Measurements from ENCODE around the gene PROSER1. TPM values are rescaled to one million over a fixed set of nuclear protein-coding genes. Genes with fewer than 3 reads are reported as not detected.
"Not testable (repeated sequence)": the region's sequence is repeated elsewhere in the genome, so short reads cannot be mapped to it uniquely, and the experiment has no call there.

Gene PROSER1
- total and polyA plus RNA-seq, 10 of the 15 experiments (the other 5 are each of a cell fraction or from before 2014, with no cell fraction given), result 14.3 to 66.0 (median 26.9) TPM

- RAD21 ChIA-PET (ENCODE audit: unreplicated experiment), result no interaction called here
Measured at GRCh38 chr13:39012608-39013007, 25.3 kb downstream of the PROSER1 start.

GRCh38 chr13:39006371-39007111 is 31.3 kb downstream of the PROSER1 start:
- 89% methylated on average over 18 of the region's 29 CpGs for WGBS (ENCODE audit: insufficient coverage, insufficient replicate concordance, low lambda C conversion rate, missing lambda C conversion rate)
- RAD21 ChIA-PET (ENCODE audit: unreplicated experiment); H3K4me1 ChIP-seq (ENCODE audit: control insufficient read depth, insufficient read depth, low read length); H3K9me3 ChIP-seq (replicated peaks; ENCODE audit: control insufficient read depth, insufficient read depth, low read length); H4K20me1 ChIP-seq (ENCODE audit: control insufficient read depth, insufficient read depth); H3K9ac ChIP-seq (ENCODE audit: control insufficient read depth, insufficient read depth, low read length); SMC1A ChIA-PET (ENCODE audit: uncharacterized antibody, unreplicated experiment); H3K36me3 ChIP-seq (ENCODE audit: control insufficient read depth in 2 of 2, insufficient read depth in 2 of 2, low read length in 1 of 2); H2AFZ ChIP-seq (ENCODE audit: control insufficient read depth, low read depth, low read length); POLR2A ChIA-PET; H3K79me2 ChIP-seq (ENCODE audit: control insufficient read depth, insufficient read depth, low read length); intact Hi-C loops (cut with micrococcal nuclease; ENCODE audit: unreplicated experiment); in situ Hi-C loops (cut with MboI); ATAC-seq; CTCF ChIA-PET; H3K27me3 ChIP-seq (replicated peaks in 1 of 2; ENCODE audit: control insufficient read depth in 2 of 2, insufficient read depth in 2 of 2, low read length in 1 of 2); H3K4me3 ChIP-seq; H3K27ac ChIP-seq (ENCODE audit: control insufficient read depth, insufficient read depth); FAIRE-seq; DNase-seq (ENCODE audit: low read depth, low spot score); H3K4me2 ChIP-seq (ENCODE audit: control insufficient read depth, insufficient read depth); BruUV-seq (replicated peaks): not testable (repeated sequence)

More at GRCh38 chr13:39012608-39013007, 25.3 kb downstream of the PROSER1 start:
- H2AFZ ChIP-seq (ENCODE audit: control insufficient read depth, low read depth, low read length), result no peak overlapping the region
- CTCF ChIA-PET, result no interaction called here
- FAIRE-seq (no peak), ATAC-seq (no peak), DNase-seq (ENCODE audit: low read depth, low spot score) (no peak)
- intact Hi-C loops (cut with micrococcal nuclease; ENCODE audit: unreplicated experiment) (no loop called here), in situ Hi-C loops (cut with MboI) (no loop called here)
- POLR2A ChIA-PET, result no interaction called here
- H3K4me1 ChIP-seq (ENCODE audit: control insufficient read depth, insufficient read depth, low read length), result no peaks in the 10 kb centered on the region
- peaks cover 17 to 41% of the 10 kb centered on the region in 2 experiments for H3K36me3 ChIP-seq (ENCODE audit: control insufficient read depth in 2 of 2, insufficient read depth in 2 of 2, low read length in 1 of 2)
- no peaks in the 10 kb centered on the region for H4K20me1 ChIP-seq (ENCODE audit: control insufficient read depth, insufficient read depth)
- 98% methylated on average over 7 of the region's 7 CpGs for WGBS (ENCODE audit: insufficient coverage, insufficient replicate concordance, low lambda C conversion rate, missing lambda C conversion rate)
- H3K4me2 ChIP-seq (ENCODE audit: control insufficient read depth, insufficient read depth), result no peak overlapping the region
- H3K4me3 ChIP-seq, result no peak overlapping the region
- TF ChIP-seq PKNOX1 (IDR thresholded peaks at IDR 0.05) (no peak), RAD21 (IDR thresholded peaks at IDR 0.05; ENCODE audit: insufficient read depth, low read depth, low read length) (no peak), FOXM1 (IDR thresholded peaks at IDR 0.05; ENCODE audit: low read depth, low read length) (no peak)
- TF ChIP-seq, protein P1, sequence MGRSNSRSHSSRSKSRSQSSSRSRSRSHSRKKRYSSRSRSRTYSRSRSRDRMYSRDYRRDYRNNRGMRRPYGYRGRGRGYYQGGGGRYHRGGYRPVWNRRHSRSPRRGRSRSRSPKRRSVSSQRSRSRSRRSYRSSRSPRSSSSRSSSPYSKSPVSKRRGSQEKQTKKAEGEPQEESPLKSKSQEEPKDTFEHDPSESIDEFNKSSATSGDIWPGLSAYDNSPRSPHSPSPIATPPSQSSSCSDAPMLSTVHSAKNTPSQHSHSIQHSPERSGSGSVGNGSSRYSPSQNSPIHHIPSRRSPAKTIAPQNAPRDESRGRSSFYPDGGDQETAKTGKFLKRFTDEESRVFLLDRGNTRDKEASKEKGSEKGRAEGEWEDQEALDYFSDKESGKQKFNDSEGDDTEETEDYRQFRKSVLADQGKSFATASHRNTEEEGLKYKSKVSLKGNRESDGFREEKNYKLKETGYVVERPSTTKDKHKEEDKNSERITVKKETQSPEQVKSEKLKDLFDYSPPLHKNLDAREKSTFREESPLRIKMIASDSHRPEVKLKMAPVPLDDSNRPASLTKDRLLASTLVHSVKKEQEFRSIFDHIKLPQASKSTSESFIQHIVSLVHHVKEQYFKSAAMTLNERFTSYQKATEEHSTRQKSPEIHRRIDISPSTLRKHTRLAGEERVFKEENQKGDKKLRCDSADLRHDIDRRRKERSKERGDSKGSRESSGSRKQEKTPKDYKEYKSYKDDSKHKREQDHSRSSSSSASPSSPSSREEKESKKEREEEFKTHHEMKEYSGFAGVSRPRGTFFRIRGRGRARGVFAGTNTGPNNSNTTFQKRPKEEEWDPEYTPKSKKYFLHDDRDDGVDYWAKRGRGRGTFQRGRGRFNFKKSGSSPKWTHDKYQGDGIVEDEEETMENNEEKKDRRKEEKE (IDR thresholded peaks at IDR 0.05), result no peak
- TF ChIP-seq, protein P2, sequence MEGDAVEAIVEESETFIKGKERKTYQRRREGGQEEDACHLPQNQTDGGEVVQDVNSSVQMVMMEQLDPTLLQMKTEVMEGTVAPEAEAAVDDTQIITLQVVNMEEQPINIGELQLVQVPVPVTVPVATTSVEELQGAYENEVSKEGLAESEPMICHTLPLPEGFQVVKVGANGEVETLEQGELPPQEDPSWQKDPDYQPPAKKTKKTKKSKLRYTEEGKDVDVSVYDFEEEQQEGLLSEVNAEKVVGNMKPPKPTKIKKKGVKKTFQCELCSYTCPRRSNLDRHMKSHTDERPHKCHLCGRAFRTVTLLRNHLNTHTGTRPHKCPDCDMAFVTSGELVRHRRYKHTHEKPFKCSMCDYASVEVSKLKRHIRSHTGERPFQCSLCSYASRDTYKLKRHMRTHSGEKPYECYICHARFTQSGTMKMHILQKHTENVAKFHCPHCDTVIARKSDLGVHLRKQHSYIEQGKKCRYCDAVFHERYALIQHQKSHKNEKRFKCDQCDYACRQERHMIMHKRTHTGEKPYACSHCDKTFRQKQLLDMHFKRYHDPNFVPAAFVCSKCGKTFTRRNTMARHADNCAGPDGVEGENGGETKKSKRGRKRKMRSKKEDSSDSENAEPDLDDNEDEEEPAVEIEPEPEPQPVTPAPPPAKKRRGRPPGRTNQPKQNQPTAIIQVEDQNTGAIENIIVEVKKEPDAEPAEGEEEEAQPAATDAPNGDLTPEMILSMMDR (IDR thresholded peaks at IDR 0.05 in 2 of 3, conservative IDR thresholded peaks at IDR 0.05 in 1 of 3; ENCODE audit: control insufficient read depth in 2 of 3, extremely low read depth in 1 of 3, insufficient read depth in 1 of 3, low read depth in 3 of 3, low read length in 3 of 3), result 0 out of 6 replicates have a peak, but pooled peaks of 2 of the 3 experiments have one; percentile 4 to 11
- no peaks in the 10 kb centered on the region for H3K79me2 ChIP-seq (ENCODE audit: control insufficient read depth, insufficient read depth, low read length)
- H3K27me3 ChIP-seq (replicated peaks in 1 of 2; ENCODE audit: control insufficient read depth in 2 of 2, insufficient read depth in 2 of 2, low read length in 1 of 2), result no peaks in the 10 kb centered on the region
- BruUV-seq (replicated peaks), result no TSS peak
- no peak overlapping the region for H3K9ac ChIP-seq (ENCODE audit: control insufficient read depth, insufficient read depth, low read length)
- SMC1A ChIA-PET (ENCODE audit: uncharacterized antibody, unreplicated experiment), result no interaction called here
- no peaks in the 10 kb centered on the region for H3K9me3 ChIP-seq (replicated peaks; ENCODE audit: control insufficient read depth, insufficient read depth, low read length)
- H3K27ac ChIP-seq (ENCODE audit: control insufficient read depth, insufficient read depth), result no peak overlapping the region

Data from GM12878 (cell line).